ENCODE data around the gene ADCK2. TPM values are rescaled to one million over a fixed set of nuclear protein-coding genes. Genes with fewer than 3 reads are reported as not detected.

The ADCK2 gene
- total RNA-seq, 4 donors from 2014 or later: 19.7 to 27.2 (median 23.3) TPM

- no peak overlapping the region for H3K4me3 ChIP-seq
- intact Hi-C loops (cut with DNase I; ENCODE audit: low total_unique reads): no loop called here
- H3K27me3 ChIP-seq: no peaks in the 10 kb centered on the region
- H3K4me1 ChIP-seq: no peaks in the 10 kb centered on the region
- TF ChIP-seq POLR2A (IDR thresholded peaks at IDR 0.05): no peak
- TF ChIP-seq, protein P1, sequence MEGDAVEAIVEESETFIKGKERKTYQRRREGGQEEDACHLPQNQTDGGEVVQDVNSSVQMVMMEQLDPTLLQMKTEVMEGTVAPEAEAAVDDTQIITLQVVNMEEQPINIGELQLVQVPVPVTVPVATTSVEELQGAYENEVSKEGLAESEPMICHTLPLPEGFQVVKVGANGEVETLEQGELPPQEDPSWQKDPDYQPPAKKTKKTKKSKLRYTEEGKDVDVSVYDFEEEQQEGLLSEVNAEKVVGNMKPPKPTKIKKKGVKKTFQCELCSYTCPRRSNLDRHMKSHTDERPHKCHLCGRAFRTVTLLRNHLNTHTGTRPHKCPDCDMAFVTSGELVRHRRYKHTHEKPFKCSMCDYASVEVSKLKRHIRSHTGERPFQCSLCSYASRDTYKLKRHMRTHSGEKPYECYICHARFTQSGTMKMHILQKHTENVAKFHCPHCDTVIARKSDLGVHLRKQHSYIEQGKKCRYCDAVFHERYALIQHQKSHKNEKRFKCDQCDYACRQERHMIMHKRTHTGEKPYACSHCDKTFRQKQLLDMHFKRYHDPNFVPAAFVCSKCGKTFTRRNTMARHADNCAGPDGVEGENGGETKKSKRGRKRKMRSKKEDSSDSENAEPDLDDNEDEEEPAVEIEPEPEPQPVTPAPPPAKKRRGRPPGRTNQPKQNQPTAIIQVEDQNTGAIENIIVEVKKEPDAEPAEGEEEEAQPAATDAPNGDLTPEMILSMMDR (IDR thresholded peaks at IDR 0.05 in 4 of 5, conservative IDR thresholded peaks at IDR 0.05 in 1 of 5): no peak
- DNase-seq (no peak), ATAC-seq (no peak)
- H3K9me3 ChIP-seq: no peaks in the 10 kb centered on the region
- in situ Hi-C loops (cut with MboI; ENCODE audit: low sequenced_read_pairs in 4 of 4): loop anchor here in 3 of 4 donors (25.0 kb wide), 1 partner anchor 327 kb away; the partner anchor contains the start of gene MRPS33 (in 3 of the 3)
- no peak overlapping the region for H3K27ac ChIP-seq
- peaks cover 0 to 25% of the 10 kb centered on the region in 2 donors for H3K36me3 ChIP-seq
Observed at GRCh38 chr7:140685407-140686087, 12.8 kb downstream of the ADCK2 start.

DNA sequence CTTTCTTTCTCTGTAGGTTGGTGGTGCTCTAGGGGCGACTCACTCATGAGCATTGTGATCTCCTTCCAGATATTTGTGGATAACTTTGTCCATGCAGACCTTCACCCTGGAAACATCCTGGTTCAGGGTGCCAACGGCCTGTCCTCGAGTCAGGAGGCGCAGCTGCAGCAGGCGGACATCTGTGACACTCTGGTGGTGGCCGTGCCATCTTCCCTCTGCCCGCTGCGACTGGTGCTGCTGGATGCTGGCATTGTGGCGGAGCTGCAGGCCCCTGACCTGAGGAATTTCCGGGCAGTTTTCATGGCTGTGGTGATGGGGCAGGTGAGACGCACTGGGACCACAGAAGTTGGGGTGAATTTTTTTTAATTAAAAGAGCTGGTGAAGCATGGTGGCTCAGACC is 14.2 kb downstream of the ADCK2 start:
- in situ Hi-C loops (cut with MboI; ENCODE audit: low sequenced_read_pairs in 4 of 4) (loop anchor here in 3 of 4 donors (25.0 kb wide), 1 partner anchor 325 kb away; the partner anchor contains the start of gene MRPS33 (in 3 of the 3)), intact Hi-C loops (cut with DNase I; ENCODE audit: low total_unique reads) (no loop called here)
- no peak for DNase-seq
- no peak for ATAC-seq
- H3K36me3 ChIP-seq: peaks cover 0 to 24% of the 10 kb centered on the region in 2 donors
- H3K4me1 ChIP-seq: no peaks in the 10 kb centered on the region
- TF ChIP-seq POLR2A (IDR thresholded peaks at IDR 0.05): no peak
- TF ChIP-seq, protein P1 (IDR thresholded peaks at IDR 0.05 in 4 of 5, conservative IDR thresholded peaks at IDR 0.05 in 1 of 5): no peak
- H3K9me3 ChIP-seq: no peaks in the 10 kb centered on the region
- H3K27ac ChIP-seq: no peak overlapping the region
- no peaks in the 10 kb centered on the region for H3K27me3 ChIP-seq
- H3K4me3 ChIP-seq: no peak overlapping the region

DNA sequence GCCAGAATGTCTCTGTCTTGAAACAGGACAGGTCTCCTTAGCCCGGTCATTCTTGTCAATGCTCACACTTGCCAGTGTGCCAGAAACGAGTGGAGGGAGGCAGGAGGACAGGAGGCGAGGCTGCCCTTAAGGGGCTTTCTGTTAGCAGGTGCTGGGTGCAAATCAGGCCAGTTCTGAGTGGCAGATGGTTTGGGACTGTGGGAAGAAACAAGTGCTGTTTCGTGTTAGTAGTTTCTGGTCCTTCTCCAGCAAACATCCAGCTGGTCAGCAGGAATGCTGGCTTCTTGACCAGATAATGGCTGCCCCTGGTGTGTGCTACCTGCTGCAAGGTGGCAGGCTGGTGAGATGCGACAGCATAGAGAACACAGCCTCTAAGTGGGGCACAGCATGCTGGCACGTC is 15.6 kb downstream of the ADCK2 start:
- TF ChIP-seq, protein P1 (IDR thresholded peaks at IDR 0.05 in 4 of 5, conservative IDR thresholded peaks at IDR 0.05 in 1 of 5): no peak
- TF ChIP-seq POLR2A (IDR thresholded peaks at IDR 0.05): no peak
- Histone ChIP-seq H3K36me3 (peaks cover 0 to 33% of the 10 kb centered on the region in 2 donors), H3K4me3 (no peak overlapping the region), H3K9me3 (no peaks in the 10 kb centered on the region), H3K4me1 (no peaks in the 10 kb centered on the region), H3K27ac (no peak overlapping the region), H3K27me3 (no peaks in the 10 kb centered on the region)
- intact Hi-C loops (cut with DNase I; ENCODE audit: low total_unique reads): no loop called here
- in situ Hi-C loops (cut with MboI; ENCODE audit: low sequenced_read_pairs in 4 of 4): loop anchor here in 3 of 4 donors (25.0 kb wide), 1 partner anchor 324 kb away; the partner anchor contains the start of gene MRPS33 (in 3 of the 3)
- ATAC-seq: no peak
- DNase-seq: no peak

GRCh38 chr7:140689199-140690152 is 16.7 kb downstream of the ADCK2 start:
- Histone ChIP-seq H3K4me3 (no peak overlapping the region), H3K4me1 (no peaks in the 10 kb centered on the region), H3K27me3 (no peaks in the 10 kb centered on the region), H3K36me3 (peaks cover 0 to 34% of the 10 kb centered on the region in 2 donors), H3K27ac (no peak overlapping the region), H3K9me3 (no peaks in the 10 kb centered on the region)
- in situ Hi-C loops (cut with MboI; ENCODE audit: low sequenced_read_pairs in 4 of 4) (loop anchor here in 3 of 4 donors (10.0 to 25.0 kb wide), 2 partner anchors 235 to 323 kb away; partner anchors contain the start of genes MRPS33 (in 3 of the 3) and BRAF (in 1 of the 3)), intact Hi-C loops (cut with DNase I; ENCODE audit: low total_unique reads) (loop anchor here (10.0 kb wide), 1 partner anchor 525 kb away; no protein-coding TSS in a partner anchor)
- ATAC-seq (no peak), DNase-seq (no peak)
- TF ChIP-seq, protein P1 (IDR thresholded peaks at IDR 0.05 in 4 of 5, conservative IDR thresholded peaks at IDR 0.05 in 1 of 5): no peak
- no peak for TF ChIP-seq POLR2A (IDR thresholded peaks at IDR 0.05)
